ENCODE data around the gene ZNF280B. TPM values are rescaled to one million over a fixed set of nuclear protein-coding genes. Genes with fewer than 3 reads are reported as not detected.

ZNF280B gene
- total RNA-seq, 2 experiments from 2014 or later, result 2.3 to 3.0 TPM

Other genes with a start within 250 kb of the ZNF280B start
- not detected for gene ZNF280A, start 11.5 kb upstream of the ZNF280B start, total RNA-seq
- gene PRAME, start 50.5 kb upstream of the ZNF280B start, total RNA-seq, result not detected
- gene GGTLC2, start 135.9 kb upstream of the ZNF280B start, total RNA-seq, result not detected

Data from activated CD8-positive, alpha-beta T cell treated with anti-CD3 and anti-CD28 coated beads for 36 hours (primary cell).